B cell (primary cell): ENCODE measurements around the gene GPR183.

ENCODE experiments used
- EZH2 ChIP-seq: IDR thresholded peaks from 2 replicates; pipeline ENCODE4 v1.6.1; 2012; ENCODE audit warnings: borderline replicate concordance, low read depth, mild to moderate bottlenecking, moderate library complexity, low read length; ENCODE audit not compliant: insufficient read depth, poor library complexity, severe bottlenecking
- TF ChIP-seq, protein P1 (sequence below): fragments of 200-600 bp; IDR thresholded peaks from one replicate; pipeline ENCODE4 v1.8.0; 2022; ENCODE audit warnings: antibody characterized with exemption, mild to moderate bottlenecking

DNA sequence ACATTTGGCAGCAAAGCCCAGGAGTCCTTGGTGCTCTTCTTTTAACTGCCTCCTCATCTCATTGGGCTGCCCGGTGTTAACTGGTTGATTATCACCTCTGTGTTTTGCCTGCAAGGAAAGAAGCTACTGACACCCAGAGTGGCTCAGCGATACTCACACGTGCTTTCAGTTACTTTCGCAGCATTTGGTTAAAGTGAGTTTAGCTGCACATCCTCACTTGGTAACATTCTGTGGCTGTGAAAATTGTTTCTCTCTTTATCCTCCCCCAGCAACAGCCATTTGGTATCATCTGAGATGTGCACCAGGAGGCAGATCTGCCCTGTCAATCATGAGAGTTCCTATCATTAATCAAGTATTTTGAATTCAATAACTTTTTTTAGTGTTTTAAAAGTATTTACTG, 44.6 kb upstream of the GPR183 start:
- TF ChIP-seq, protein P1, sequence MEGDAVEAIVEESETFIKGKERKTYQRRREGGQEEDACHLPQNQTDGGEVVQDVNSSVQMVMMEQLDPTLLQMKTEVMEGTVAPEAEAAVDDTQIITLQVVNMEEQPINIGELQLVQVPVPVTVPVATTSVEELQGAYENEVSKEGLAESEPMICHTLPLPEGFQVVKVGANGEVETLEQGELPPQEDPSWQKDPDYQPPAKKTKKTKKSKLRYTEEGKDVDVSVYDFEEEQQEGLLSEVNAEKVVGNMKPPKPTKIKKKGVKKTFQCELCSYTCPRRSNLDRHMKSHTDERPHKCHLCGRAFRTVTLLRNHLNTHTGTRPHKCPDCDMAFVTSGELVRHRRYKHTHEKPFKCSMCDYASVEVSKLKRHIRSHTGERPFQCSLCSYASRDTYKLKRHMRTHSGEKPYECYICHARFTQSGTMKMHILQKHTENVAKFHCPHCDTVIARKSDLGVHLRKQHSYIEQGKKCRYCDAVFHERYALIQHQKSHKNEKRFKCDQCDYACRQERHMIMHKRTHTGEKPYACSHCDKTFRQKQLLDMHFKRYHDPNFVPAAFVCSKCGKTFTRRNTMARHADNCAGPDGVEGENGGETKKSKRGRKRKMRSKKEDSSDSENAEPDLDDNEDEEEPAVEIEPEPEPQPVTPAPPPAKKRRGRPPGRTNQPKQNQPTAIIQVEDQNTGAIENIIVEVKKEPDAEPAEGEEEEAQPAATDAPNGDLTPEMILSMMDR: no peak
- no peak for TF ChIP-seq EZH2
